ENCODE measurements around the gene SLC23A1. TPM values are rescaled to one million over a fixed set of nuclear protein-coding genes. Genes with fewer than 3 reads are reported as not detected.

SLC23A1 gene
- total and polyA plus RNA-seq, 2 of the 13 experiments (the other 11 are each of a cell fraction or from before 2014, with no cell fraction given): 6.0 to 6.6 TPM

DNA sequence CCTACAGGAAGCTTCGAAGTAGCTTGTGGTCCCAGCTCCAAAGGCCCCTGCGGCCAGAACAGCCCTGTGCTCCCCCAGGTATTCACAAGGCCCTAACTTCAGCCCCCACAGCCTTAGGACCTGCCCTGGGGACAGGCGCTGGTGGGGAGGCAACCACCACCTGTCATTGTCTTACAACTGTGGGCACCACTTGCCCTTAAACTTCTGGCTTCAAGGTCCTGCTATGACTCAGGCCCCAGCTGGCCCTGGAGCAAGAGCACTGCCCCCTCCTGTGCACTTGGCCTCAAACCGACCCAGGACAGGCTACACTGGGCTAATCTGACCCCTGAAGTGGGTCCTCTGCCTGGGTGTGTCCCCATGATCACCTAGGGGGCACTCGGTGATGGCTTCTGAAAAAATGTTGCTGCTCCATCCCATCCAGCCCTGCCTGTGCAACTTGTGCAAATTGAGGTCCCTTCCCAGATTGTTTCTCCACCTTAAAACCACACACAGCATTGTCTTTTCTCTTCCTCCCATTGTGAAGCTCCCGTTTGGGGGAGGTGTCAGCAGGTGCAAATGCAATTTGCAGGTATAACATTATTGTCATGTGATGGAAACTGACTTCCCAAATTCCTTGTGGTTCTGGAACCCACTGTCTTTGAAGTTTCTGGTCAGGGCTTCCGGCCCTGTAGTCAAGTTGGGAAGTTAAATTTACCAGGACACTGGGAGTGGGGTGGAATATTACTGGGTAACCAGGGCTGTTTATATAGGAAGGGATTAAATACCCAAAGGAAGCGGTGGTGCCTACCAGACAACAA is 12.9 kb upstream of the SLC23A1 start (continued):
- TF ChIP-seq, protein P1, sequence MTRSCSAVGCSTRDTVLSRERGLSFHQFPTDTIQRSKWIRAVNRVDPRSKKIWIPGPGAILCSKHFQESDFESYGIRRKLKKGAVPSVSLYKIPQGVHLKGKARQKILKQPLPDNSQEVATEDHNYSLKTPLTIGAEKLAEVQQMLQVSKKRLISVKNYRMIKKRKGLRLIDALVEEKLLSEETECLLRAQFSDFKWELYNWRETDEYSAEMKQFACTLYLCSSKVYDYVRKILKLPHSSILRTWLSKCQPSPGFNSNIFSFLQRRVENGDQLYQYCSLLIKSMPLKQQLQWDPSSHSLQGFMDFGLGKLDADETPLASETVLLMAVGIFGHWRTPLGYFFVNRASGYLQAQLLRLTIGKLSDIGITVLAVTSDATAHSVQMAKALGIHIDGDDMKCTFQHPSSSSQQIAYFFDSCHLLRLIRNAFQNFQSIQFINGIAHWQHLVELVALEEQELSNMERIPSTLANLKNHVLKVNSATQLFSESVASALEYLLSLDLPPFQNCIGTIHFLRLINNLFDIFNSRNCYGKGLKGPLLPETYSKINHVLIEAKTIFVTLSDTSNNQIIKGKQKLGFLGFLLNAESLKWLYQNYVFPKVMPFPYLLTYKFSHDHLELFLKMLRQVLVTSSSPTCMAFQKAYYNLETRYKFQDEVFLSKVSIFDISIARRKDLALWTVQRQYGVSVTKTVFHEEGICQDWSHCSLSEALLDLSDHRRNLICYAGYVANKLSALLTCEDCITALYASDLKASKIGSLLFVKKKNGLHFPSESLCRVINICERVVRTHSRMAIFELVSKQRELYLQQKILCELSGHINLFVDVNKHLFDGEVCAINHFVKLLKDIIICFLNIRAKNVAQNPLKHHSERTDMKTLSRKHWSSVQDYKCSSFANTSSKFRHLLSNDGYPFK (CRISPR knock-in tag; IDR thresholded peaks at IDR 0.05; ENCODE audit: borderline replicate concordance): no peak

DNA sequence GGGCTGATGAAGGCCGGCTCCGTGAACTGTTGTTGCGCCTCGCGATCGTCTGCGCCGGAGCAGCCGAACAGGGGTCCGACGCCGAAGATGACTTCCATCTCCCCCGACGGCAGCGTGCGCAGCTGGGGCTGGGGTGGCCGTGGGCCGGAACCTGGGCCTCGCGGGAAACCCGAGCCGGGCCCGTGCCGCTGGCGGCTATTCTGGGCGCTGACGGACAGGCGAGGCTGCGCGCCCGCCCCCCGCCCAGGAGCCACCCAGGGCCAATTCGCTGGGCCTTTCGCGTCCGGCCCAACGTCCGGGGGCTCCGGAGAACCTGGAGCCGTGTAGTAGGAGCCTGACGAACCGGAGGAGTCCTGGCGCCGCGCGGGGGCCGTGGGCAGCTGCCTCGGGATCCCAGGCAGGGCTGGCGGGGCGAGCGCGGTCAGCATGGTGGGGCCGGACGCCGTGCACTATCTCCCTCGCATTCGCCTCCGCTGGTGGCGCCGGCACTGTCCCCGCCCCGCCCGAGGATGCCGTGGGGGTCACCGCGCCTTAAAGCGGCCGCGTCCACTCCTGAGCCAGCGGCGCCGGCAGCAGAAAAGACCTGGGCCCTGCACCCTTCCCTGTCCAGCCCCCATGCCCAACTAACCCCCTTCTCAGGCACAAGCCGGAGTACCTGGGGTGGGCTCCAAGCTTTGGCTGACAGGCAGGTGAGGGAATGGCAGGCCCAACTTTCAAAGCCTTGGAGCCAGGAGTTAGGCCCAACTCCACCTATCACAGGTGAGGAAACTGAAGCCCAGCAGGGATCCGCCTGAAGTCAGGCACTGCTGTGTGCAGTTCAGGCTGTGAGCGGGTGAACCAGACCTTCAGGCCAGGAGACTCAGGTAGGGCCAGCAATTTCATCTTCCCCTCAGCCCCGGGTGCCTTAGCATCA is 11.8 kb upstream of the SLC23A1 start, which contains the start of gene PROB1:
PROB1 (minus strand) TSS at position 451 of the 913 bp plus-strand sequence; CDS start at position 428, 23 bp downstream.
- H4K20me1 ChIP-seq (ENCODE audit: insufficient read depth, low read length): no peaks in the 10 kb centered on the region
- no peak for ATAC-seq
- no peak for TF ChIP-seq HNRNPH1 (optimal IDR thresholded peaks at IDR 0.05; ENCODE audit: low read depth, low read length)
- TF ChIP-seq, protein P2, sequence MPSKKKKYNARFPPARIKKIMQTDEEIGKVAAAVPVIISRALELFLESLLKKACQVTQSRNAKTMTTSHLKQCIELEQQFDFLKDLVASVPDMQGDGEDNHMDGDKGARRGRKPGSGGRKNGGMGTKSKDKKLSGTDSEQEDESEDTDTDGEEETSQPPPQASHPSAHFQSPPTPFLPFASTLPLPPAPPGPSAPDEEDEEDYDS (CRISPR knock-in tag; IDR thresholded peaks at IDR 0.05): no peak
- TF ChIP-seq, protein P3, sequence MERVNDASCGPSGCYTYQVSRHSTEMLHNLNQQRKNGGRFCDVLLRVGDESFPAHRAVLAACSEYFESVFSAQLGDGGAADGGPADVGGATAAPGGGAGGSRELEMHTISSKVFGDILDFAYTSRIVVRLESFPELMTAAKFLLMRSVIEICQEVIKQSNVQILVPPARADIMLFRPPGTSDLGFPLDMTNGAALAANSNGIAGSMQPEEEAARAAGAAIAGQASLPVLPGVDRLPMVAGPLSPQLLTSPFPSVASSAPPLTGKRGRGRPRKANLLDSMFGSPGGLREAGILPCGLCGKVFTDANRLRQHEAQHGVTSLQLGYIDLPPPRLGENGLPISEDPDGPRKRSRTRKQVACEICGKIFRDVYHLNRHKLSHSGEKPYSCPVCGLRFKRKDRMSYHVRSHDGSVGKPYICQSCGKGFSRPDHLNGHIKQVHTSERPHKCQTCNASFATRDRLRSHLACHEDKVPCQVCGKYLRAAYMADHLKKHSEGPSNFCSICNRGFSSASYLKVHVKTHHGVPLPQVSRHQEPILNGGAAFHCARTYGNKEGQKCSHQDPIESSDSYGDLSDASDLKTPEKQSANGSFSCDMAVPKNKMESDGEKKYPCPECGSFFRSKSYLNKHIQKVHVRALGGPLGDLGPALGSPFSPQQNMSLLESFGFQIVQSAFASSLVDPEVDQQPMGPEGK (CRISPR knock-in tag; IDR thresholded peaks at IDR 0.05): no peak
- TF ChIP-seq ZNF510 (CRISPR knock-in tag; IDR thresholded peaks at IDR 0.05; ENCODE audit: low read depth): no peak
- no peak for TF ChIP-seq IRF2 (CRISPR knock-in tag; IDR thresholded peaks at IDR 0.05)
- TF ChIP-seq THAP11 (CRISPR knock-in tag; IDR thresholded peaks at IDR 0.05): no peak
- TF ChIP-seq HNRNPLL (IDR thresholded peaks at IDR 0.05; ENCODE audit: low read depth, low read length, poor library complexity, severe bottlenecking): no peak
- TF ChIP-seq ZNF256 (CRISPR knock-in tag; conservative IDR thresholded peaks at IDR 0.05): no peak
- TF ChIP-seq, protein P4, sequence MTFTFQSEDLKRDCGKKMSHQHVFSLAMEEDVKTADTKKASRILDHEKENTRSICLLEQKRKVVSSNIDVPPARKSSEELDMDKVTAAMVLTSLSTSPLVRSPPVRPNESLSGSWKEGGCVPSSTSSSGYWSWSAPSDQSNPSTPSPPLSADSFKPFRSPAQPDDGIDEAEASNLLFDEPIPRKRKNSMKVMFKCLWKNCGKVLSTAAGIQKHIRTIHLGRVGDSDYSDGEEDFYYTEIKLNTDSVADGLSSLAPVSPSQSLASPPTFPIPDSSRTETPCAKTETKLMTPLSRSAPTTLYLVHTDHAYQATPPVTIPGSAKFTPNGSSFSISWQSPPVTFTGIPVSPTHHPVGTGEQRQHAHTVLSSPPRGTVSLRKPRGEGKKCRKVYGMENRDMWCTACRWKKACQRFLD (CRISPR knock-in tag; IDR thresholded peaks at IDR 0.05; ENCODE audit: borderline replicate concordance): no peak
- no peak for TF ChIP-seq NR1H2 (CRISPR knock-in tag; IDR thresholded peaks at IDR 0.05; ENCODE audit: borderline replicate concordance, low read depth)
- no peak for TF ChIP-seq TARDBP (CRISPR knock-in tag; IDR thresholded peaks at IDR 0.05)
- no peak for TF ChIP-seq AGO1 (IDR thresholded peaks at IDR 0.05; ENCODE audit: low read depth, low read length, poor library complexity, severe bottlenecking)

More for the DNA sequence above, 11.8 kb upstream of the SLC23A1 start, which contains the start of gene PROB1:
- CTCF ChIA-PET (ENCODE audit: low intra/inter-chr PET ratio, low total read pairs): no interaction called here
- no peak within 1 kb of the TSS for H3K4me3 ChIP-seq (replicated peaks in 1 of 3; ENCODE audit: insufficient read depth in 1 of 3, low read depth in 2 of 3, low read length in 3 of 3)
- peaks cover 23% of the 10 kb centered on the region for H3K4me1 ChIP-seq (ENCODE audit: insufficient read depth, low read length)
- H3K27me3 ChIP-seq (ENCODE audit: control insufficient read depth in 1 of 2, insufficient read depth in 2 of 2, low read length in 2 of 2): no peaks in the 10 kb centered on the region
- H2AFZ ChIP-seq (ENCODE audit: low read length): no peak within 1 kb of the TSS
- no peaks in the 10 kb centered on the region for H3K36me3 ChIP-seq (replicated peaks in 1 of 2; ENCODE audit: control insufficient read depth in 1 of 2, insufficient read depth in 2 of 2, low read length in 2 of 2)
- intact Hi-C loops (cut with micrococcal nuclease; ENCODE audit: unreplicated experiment) (no loop called here), in situ Hi-C loops (cut with HindIII; ENCODE audit: extremely low pct_ligation_motif_present, low pct_unique_long_range_greater_than_20kb) (no loop called here)
- DNase-seq (ENCODE audit: low spot score): no peak
- no peak within 1 kb of the TSS for H3K9ac ChIP-seq (ENCODE audit: insufficient read depth, low read depth, low read length)
- POLR2A ChIA-PET: interaction anchor here (1.0 to 1.2 kb wide), 2 partner anchors 9 to 44 kb away, joined by 3 read pairs; partner anchors contain the start of gene SPATA24
- no peaks in the 10 kb centered on the region for H3K79me2 ChIP-seq (ENCODE audit: insufficient read depth, low read length)
- 98% methylated on average over 33 of the region's 76 CpGs for WGBS (ENCODE audit: low lambda C conversion rate)
- no peak within 1 kb of the TSS for H3K4me2 ChIP-seq (ENCODE audit: low read depth, low read length)
- BruUV-seq (replicated peaks): no TSS peak
- no peak within 1 kb of the TSS for H3K27ac ChIP-seq (ENCODE audit: extremely low read length, insufficient read depth, low read length)
- no peaks in the 10 kb centered on the region for H3K9me3 ChIP-seq (ENCODE audit: low read length)
- no peak for FAIRE-seq

Measured in HepG2 (cell line).